Tibial nerve (tissue), 4 donors: ENCODE measurements around the gene THRSP.

Experiments used
- EP300 ChIP-seq, 2 donors: sonication (generic); formaldehyde crosslinking; IDR thresholded peaks; one replicate each; pipeline ENCODE4 v1.6.1; 2017; ENCODE audit warnings: antibody characterized with exemption in 2 of 2, mild to moderate bottlenecking in 1 of 2
- TF ChIP-seq, protein P1 (sequence below), 5 experiments: fragments of 200-600 bp in 3 of 5; fragments of 450-650 bp in 2 of 5; sonication (generic) in 3 of 5; IDR thresholded peaks; one replicate each; pipeline ENCODE4 v1.5.1; 2016 to 2019; ENCODE audit warnings: antibody characterized with exemption in 5 of 5, mild to moderate bottlenecking in 3 of 5, moderate library complexity in 2 of 5

DNA sequence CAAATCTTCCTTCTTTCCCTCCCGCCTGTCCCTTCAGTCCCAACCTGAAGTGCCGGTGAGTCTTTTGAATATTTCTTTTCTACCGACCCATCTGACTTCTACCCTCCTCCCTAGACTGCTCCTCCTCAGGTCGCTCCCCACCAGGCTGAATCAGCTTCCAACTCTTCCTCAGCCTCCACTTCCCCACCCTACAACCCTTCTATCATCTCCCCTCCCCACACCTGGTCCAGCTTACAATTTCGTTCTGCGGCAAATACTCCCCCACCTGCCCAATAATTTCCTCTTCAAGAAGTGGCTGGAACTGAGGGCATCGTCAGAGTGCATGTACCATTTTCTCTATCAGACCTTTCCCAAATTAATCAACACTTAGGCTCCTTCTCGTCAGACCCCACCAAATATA, 18.5 kb downstream of the THRSP start:
- no peak for TF ChIP-seq EP300 (IDR thresholded peaks at IDR 0.05)
- TF ChIP-seq, protein P1, sequence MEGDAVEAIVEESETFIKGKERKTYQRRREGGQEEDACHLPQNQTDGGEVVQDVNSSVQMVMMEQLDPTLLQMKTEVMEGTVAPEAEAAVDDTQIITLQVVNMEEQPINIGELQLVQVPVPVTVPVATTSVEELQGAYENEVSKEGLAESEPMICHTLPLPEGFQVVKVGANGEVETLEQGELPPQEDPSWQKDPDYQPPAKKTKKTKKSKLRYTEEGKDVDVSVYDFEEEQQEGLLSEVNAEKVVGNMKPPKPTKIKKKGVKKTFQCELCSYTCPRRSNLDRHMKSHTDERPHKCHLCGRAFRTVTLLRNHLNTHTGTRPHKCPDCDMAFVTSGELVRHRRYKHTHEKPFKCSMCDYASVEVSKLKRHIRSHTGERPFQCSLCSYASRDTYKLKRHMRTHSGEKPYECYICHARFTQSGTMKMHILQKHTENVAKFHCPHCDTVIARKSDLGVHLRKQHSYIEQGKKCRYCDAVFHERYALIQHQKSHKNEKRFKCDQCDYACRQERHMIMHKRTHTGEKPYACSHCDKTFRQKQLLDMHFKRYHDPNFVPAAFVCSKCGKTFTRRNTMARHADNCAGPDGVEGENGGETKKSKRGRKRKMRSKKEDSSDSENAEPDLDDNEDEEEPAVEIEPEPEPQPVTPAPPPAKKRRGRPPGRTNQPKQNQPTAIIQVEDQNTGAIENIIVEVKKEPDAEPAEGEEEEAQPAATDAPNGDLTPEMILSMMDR (IDR thresholded peaks at IDR 0.05) = no peak
